Activated naive CD8-positive, alpha-beta T cell treated with anti-CD3 and anti-CD28 coated beads, Interleukin-2, amount 50 U/mL, for 24 hours (primary cell): ENCODE results near the gene ZNF888.

ENCODE experiments used
- ATAC-seq: fragments of 150-1000 bp; cut with Tn5 transposase; one replicate; pipeline ENCODE4 v1.10.0; 2021
- DNase-seq: peaks from one replicate; pipeline ENCODE4 v3.0.0; 2021
- H3K27ac Mint-ChIP-seq: one replicate; pipeline ENCODE4 v1.8.0; 2021; ENCODE audit warnings: mild to moderate bottlenecking, mixed read lengths
- H3K27me3 Mint-ChIP-seq: one replicate; pipeline ENCODE4 v1.8.0; 2021; ENCODE audit warnings: mixed read lengths
- H3K36me3 Mint-ChIP-seq: one replicate; pipeline ENCODE4 v1.8.0; 2021; ENCODE audit warnings: low read depth, mixed read lengths
- H3K4me1 Mint-ChIP-seq: one replicate; pipeline ENCODE4 v1.8.0; 2021; ENCODE audit warnings: mixed read lengths
- H3K4me3 Mint-ChIP-seq: one replicate; pipeline ENCODE4 v1.8.0; 2021; ENCODE audit warnings: mild to moderate bottlenecking, moderate library complexity, mixed read lengths
- H3K9me3 Mint-ChIP-seq: one replicate; pipeline ENCODE4 v1.8.0; 2021; ENCODE audit warnings: mixed read lengths

Gene ZNF888

DNA sequence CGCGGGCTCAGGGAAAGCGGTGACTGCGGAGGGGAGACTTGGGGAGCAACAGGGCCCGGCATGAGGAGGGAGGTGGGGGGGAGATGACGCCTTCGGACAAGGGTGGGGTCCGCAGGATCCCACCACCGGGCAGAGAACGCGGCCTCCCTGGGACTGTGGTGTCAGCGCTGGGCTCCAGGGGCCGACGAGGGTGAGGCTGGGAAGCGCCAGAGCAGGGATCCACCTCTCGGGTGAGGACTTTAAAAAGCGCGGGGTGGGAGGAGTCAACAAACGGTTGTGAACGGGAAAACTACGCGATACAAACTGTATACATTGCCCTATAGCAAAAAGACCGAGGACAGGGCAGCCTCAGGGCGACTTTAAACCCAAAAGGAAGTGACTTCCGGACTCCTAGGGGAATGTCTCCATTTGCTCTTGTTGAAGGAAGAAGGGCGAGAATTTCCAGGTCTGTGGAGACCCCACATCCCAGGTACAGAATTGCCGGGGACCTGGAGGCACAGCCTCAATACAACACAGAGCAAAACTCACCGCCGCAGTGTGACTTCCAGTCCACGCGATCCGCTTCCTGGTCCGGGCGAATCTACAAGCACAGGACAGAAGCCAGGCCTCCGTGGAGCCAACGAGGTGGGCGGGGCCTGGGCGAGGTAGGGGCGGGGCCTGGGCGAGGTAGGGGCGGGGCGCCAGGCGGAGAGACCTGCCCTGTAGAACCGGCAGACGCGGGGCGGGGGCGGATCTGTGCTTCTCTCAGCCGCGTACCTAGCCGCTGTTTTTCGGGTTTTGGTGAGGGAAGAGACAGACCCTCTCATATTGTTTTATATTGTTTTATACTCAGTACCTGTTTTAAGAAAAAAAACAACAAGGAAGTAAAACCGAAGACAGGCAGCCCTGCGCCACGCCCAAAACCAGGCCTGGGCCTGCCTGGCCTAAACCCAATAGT, at the start of gene ZNF888:
Gene ZNF888 (minus strand): TSS at position 588 of the 937 bp plus-strand sequence. CDS start 5,555 bp downstream, outside the sequence.
- Mint-ChIP-seq H3K36me3 (peaks cover 33% of the 10 kb centered on the region), H3K4me1 (peaks cover 25% of the 10 kb centered on the region), H3K27me3 (no peaks in the 10 kb centered on the region), H3K9me3 (peaks cover 9% of the 10 kb centered on the region), H3K27ac (peak within 1 kb of the TSS; percentile 79), H3K4me3 (peak within 1 kb of the TSS; percentile 86)
- peak; percentile 84 for DNase-seq
- peak; percentile 99 for ATAC-seq

DNA sequence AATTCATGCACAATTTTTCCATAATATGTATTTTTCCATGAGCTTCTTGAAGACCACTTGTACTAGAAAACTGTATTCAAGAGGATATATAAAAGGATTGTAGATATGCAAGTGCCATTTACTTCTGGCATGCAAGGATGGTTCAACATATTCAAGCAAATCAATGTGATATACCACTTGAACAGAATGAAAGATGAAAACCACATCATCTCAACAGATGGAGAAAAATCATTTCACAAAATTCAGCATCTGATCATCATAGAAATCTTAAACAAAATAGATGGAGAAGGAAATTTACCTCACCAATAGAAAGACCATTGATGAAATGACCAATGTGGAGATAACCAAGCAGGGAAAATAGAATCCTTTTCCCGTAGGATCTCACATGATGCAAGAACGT, 44.5 kb upstream of the ZNF888 start:
- Mint-ChIP-seq H3K27me3 (no peaks in the 10 kb centered on the region), H3K27ac (no peak overlapping the region), H3K9me3 (peaks cover 49% of the 10 kb centered on the region), H3K4me3 (no peak overlapping the region), H3K36me3 (peaks cover 41% of the 10 kb centered on the region), H3K4me1 (peaks cover 10% of the 10 kb centered on the region)
- DNase-seq: no peak
- no peak for ATAC-seq

DNA sequence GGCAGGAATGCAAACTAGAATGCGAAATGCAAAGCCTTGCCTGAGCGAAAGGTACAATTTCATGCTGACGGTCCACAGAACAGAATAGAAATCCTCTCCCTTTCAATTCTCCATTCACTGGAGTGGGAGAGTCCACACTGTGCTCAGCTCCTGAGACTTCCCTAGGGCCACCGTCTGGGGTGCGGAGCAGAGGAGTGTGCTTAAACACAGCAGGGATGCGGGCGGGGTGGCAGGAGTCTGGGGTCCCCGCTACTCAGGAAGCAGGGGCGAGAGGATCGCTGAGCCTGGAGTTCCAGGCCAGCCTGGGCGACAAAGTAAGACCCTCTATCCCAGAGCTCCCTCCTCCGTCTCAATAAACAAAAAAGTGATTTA, 40.0 kb upstream of the ZNF888 start:
- no peaks in the 10 kb centered on the region for H3K27me3 Mint-ChIP-seq
- ATAC-seq: no peak
- DNase-seq: peak; percentile 19
- H3K27ac Mint-ChIP-seq: peak overlapping the region; percentile 87
- peaks cover 35% of the 10 kb centered on the region for H3K9me3 Mint-ChIP-seq
- peaks cover 25% of the 10 kb centered on the region for H3K4me1 Mint-ChIP-seq
- peaks cover 53% of the 10 kb centered on the region for H3K36me3 Mint-ChIP-seq
- peak overlapping the region; percentile 92 for H3K4me3 Mint-ChIP-seq

DNA sequence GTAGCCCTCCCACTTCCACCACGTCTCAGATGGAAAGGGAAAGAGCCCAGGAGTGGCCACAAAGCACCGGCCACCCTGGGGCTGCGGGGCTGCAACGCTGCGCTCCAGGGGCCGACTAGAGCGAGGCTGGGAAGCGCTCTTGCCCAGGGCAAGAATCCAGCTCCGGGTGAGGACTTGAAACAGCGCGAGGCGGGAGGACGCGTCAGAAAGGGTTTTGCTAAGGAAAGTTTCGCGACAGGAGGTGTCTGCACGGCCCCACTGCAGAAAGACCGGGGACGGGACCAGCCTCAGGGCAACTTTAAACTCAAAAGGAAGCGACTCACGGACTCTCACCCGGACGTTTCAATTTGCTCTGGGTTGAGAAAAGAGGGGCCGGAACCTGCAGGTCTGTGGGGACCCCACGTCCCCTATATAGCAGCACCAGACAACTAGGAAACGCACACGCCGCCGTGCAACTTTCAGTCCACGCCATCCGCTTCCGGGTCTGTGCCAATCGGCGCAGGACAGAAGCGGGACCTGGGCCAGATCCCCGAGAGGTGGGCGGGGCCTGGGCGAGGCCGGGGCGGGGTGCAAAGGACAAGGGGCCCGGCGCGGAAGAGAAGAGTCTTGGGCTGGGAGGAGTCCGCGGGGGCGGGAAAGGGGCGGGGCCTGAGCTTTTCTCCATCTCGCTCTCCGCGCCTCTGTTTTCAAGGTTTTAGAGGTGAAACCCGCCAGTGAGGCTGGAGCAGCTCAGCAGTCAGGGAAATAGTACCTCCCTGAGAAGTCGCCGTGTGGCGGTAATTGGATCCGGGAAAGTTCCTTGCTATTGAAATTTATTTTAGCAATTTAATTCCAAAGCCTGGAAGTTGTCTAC, 39.4 kb upstream of the ZNF888 start, which contains the start of gene ZNF816:
Gene ZNF816 (minus strand): TSS at position 488 of the 853 bp plus-strand sequence. CDS start 6,792 bp downstream, outside the sequence.
- peak within 1 kb of the TSS; percentile 92 for H3K4me3 Mint-ChIP-seq
- H3K27ac Mint-ChIP-seq: peak within 1 kb of the TSS; percentile 87
- peaks cover 25% of the 10 kb centered on the region for H3K4me1 Mint-ChIP-seq
- DNase-seq: peak; percentile 99
- H3K9me3 Mint-ChIP-seq: peaks cover 36% of the 10 kb centered on the region
- ATAC-seq: peak; percentile 100
- H3K27me3 Mint-ChIP-seq: no peaks in the 10 kb centered on the region
- H3K36me3 Mint-ChIP-seq: peaks cover 55% of the 10 kb centered on the region

DNA sequence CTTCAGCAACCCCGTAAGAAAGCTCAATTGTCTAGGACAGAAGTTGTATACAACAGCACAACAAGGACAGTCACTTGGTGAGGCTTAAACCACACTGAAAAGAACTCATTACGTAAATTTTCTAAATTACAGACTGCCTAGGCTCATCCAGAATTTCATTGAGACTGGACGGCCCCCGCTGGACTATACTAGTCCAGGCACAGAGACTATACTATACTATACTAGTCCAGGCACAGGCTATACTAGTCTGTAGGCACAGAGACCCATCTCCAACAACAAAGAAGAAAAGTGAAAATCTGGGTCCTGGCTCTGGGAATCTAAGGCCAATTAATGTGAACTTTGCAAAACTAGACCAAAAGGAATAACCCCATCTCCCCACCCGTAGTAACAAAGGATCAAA, 38.8 kb upstream of the ZNF888 start:
- no peak for DNase-seq
- H3K27me3 Mint-ChIP-seq: no peaks in the 10 kb centered on the region
- H3K9me3 Mint-ChIP-seq: peaks cover 31% of the 10 kb centered on the region
- H3K27ac Mint-ChIP-seq: peak overlapping the region; percentile 87
- ATAC-seq: no peak
- peaks cover 55% of the 10 kb centered on the region for H3K36me3 Mint-ChIP-seq
- peaks cover 25% of the 10 kb centered on the region for H3K4me1 Mint-ChIP-seq
- H3K4me3 Mint-ChIP-seq: peak overlapping the region; percentile 92

DNA sequence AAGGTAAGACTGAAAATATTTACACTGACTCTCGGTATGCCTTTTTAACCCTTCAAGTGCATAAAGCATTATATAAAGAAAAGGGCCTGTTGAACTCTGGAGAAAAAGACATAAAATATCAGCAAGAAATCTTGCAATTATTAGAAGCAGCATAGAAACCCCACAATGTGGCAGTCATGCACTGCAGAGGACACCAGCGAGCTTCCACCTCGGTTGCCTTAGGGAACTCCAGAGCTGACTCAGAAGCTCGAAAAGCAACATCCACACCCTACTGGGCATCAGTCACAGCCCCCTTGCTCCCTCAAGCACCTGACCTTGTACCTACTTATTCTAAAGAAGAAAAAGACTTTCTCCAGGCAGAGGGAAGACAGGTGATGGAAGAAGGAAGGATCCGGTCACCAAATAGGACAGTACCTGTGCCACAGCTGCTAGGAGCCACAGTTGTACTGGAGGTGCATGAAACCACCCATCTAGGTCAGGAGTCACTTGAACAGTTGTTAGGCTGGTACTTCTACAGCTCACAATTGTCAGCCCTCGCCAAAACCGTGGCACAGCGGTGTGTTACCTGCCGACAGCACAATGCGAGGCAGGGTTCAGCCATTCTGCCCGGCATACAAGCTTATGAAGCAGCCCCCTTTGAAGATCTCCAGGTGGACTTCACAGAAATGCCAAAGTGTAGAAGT, 36.5 kb upstream of the ZNF888 start:
- Mint-ChIP-seq H3K4me3 (no peak overlapping the region), H3K27me3 (no peaks in the 10 kb centered on the region), H3K36me3 (peaks cover 74% of the 10 kb centered on the region), H3K4me1 (peaks cover 25% of the 10 kb centered on the region), H3K27ac (no peak overlapping the region), H3K9me3 (peaks cover 47% of the 10 kb centered on the region)
- no peak for ATAC-seq
- no peak for DNase-seq

DNA sequence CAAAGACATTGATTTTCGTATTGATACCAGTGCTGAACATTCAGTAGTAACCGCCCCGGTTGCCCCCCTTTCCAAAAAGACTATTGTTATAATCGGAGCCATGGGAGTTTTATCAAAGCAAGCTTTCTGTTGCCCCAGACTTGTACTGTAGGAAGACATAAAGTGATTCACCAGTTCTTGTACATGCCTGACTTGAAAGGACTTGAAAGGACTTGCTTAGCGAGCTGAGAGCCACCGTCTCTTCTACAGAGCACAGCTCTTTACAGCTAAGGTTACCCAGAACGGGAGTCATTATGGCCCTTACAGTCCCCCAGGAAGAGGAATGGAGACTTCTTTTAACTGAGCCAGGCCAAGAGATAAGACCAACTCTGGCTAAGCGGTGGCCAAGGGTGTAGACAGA, 34.4 kb upstream of the ZNF888 start:
- Mint-ChIP-seq H3K4me1 (peaks cover 15% of the 10 kb centered on the region), H3K27ac (no peak overlapping the region), H3K9me3 (peaks cover 49% of the 10 kb centered on the region), H3K27me3 (no peaks in the 10 kb centered on the region), H3K4me3 (no peak overlapping the region), H3K36me3 (peaks cover 88% of the 10 kb centered on the region)
- DNase-seq (no peak), ATAC-seq (no peak)

DNA sequence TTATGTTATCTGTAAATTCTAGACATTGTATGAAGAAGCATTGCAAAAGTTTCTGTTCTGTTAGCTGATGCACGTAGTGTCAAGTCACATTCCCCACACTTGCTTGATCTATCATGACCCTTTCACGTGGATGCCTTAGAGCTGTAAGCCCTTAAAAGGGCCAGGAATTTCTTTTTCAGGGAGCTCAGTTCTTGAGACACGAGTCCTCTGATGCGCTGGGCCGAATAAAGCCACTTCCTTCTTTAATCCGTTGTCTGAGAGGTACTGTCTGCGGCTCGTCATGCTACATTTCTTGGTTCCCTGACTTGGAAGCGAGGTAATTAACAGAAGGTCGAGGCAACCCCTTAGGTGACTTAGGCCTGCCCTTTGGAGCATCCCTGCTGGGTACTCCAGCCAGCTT, 33.7 kb upstream of the ZNF888 start:
- peaks cover 95% of the 10 kb centered on the region for H3K36me3 Mint-ChIP-seq

DNA sequence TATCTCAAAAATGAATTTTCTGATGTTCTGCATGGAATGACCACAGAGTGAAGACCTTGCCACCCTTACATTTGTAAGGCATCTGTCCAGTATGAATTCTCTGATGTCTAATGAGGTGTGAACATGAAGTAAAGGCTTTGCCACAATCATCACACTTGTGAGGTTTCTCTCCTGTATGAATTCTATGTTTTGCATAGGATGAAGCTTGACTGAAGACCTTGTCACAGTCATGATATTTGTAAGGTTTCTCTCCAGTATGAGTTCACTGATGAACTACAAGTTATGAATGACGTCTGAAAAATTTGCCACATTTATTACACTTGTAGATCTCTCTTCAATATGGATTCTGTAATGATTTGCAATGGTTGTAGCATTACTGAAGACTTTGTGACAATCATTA, 26.2 kb upstream of the ZNF888 start:
- peaks cover 51% of the 10 kb centered on the region for H3K9me3 Mint-ChIP-seq
- H3K4me3 Mint-ChIP-seq: no peak overlapping the region
- ATAC-seq: no peak
- H3K4me1 Mint-ChIP-seq: no peaks in the 10 kb centered on the region
- DNase-seq: no peak
- H3K36me3 Mint-ChIP-seq: peaks cover 62% of the 10 kb centered on the region
- H3K27ac Mint-ChIP-seq: peak overlapping the region; percentile 56
- no peaks in the 10 kb centered on the region for H3K27me3 Mint-ChIP-seq

More for the DNA sequence above, 33.7 kb upstream of the ZNF888 start:
- DNase-seq (no peak), ATAC-seq (no peak)
- no peak overlapping the region for H3K27ac Mint-ChIP-seq
- H3K4me3 Mint-ChIP-seq: no peak overlapping the region
- H3K27me3 Mint-ChIP-seq: no peaks in the 10 kb centered on the region
- H3K9me3 Mint-ChIP-seq: peaks cover 56% of the 10 kb centered on the region
- H3K4me1 Mint-ChIP-seq: peaks cover 10% of the 10 kb centered on the region

DNA sequence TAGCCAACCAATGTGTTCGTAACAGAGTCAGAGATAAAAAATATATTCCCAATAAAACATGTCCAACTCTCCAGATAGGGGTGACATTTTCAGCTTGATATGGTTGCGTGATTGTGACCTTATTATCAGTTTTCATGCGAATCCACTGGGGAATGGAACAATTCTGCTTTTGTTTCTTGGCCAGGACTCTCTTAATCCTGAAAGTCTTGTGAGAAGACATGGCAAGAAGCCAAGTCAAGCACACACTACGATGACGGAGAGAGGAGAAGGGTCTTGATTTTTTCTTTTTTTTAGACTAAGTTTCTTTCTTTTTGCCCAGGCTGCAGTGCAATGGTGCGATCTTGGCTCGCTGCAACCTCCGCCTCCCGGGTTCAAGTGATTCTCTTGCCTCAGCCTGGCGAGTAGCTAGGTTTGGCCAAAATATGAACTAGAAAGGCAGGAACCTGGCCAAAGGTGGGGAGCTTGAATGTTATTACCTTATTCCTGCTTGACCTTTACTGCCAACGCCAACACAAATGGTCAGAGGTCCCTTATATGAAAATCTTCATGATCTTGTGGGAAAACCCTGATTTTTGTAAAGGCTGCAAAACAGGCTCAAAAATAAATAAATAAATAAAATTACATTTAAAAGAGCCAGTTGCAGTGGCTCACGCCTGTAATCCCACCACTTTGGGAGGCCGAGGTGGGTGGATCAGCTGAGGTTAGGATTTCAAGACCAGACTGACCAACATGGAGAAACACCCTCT, 25.0 kb upstream of the ZNF888 start:
- ATAC-seq (no peak), DNase-seq (no peak)
- Mint-ChIP-seq H3K4me3 (no peak overlapping the region), H3K27me3 (no peaks in the 10 kb centered on the region), H3K9me3 (peaks cover 52% of the 10 kb centered on the region), H3K4me1 (no peaks in the 10 kb centered on the region), H3K27ac (no peak overlapping the region), H3K36me3 (peaks cover 53% of the 10 kb centered on the region)

DNA sequence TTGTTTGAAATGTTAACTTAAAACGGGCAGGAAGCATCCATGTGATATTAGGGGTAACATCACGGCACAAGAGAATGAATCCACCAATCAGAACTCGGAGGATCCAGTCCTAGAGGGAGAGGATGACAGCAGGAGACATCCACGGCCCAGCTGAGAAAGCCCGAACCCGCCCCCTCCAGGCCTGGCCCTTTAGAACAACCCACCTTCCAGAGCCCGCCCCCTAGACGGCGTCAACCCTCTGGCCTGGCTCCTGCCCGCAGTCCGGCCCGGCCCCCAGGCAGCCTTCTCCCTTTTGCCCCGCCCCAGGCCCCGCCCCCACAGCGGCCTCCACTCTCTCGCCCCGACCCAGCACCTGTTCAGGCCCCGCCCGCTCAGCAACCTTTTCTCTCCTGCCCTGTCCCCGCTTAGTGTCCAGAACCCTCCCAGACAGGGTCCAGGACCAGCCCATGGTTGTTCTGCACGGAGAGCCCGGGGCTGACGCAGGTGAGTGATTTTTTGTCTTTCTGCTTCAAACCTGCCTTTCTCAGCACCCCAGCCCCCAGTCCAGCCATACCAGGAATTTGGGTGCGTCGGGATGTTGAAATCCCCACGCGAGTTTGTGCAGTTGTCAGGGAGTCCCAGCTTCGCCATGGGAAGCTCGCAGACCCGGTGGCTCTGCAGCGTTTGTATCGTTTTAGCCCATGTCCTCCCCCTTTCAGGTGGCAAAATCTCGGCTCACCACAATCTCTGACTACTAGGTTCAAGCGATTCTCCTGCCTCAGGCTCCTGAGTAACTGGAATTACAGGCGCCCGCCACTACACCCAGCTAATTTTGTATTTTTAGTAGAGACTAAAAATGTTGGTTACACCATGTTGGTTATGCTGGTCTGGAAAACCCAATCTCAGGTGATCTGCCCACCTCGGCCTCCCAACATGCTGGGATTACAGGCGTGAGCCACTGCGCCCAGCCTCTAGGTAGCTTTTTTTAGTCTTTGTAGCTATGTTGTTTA, 23.4 kb upstream of the ZNF888 start:
- H3K36me3 Mint-ChIP-seq: peaks cover 45% of the 10 kb centered on the region
- H3K27me3 Mint-ChIP-seq: no peaks in the 10 kb centered on the region
- H3K4me3 Mint-ChIP-seq: no peak overlapping the region
- DNase-seq (no peak), ATAC-seq (no peak)
- H3K27ac Mint-ChIP-seq: no peak overlapping the region
- H3K9me3 Mint-ChIP-seq: peaks cover 44% of the 10 kb centered on the region
- H3K4me1 Mint-ChIP-seq: peaks cover 8% of the 10 kb centered on the region

DNA sequence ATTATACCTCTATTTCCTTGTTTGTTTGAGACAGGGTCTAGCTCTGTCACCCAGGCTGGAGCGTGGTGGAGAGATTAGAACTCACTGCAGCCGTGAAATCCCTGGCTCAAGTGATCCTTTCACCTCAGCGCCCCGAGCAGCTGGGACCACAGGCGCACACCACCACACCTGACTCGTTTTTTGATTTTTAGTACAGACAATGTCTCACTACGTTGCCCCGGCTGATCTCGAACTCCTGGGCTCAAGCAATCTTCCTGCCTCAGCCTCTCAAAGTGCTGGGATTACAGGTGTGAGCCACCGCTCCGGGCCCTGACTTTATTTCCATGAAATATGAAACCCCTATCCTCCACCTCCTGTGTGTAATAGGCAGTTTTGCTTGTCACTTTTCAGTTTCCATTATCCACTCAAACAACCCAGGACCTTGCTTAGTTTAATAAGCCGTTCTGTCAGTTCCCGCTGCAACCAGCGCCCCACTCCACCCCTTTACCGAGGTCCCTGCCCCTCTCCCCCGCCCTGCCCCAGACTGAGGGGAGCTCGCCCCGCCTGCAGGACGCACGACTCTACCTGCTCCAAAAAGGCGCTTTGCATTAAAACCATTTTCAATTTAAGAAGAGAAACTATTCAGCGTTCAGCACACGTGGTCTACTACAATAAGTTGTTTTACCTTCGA, 22.6 kb upstream of the ZNF888 start:
- Mint-ChIP-seq H3K9me3 (peaks cover 41% of the 10 kb centered on the region), H3K36me3 (peaks cover 43% of the 10 kb centered on the region), H3K4me3 (no peak overlapping the region), H3K27me3 (no peaks in the 10 kb centered on the region), H3K27ac (no peak overlapping the region), H3K4me1 (peaks cover 15% of the 10 kb centered on the region)
- no peak for ATAC-seq
- no peak for DNase-seq
